Osteocyte (in vitro differentiated cells): ENCODE results near the gene EPB41L2. TPM values are rescaled to one million over a fixed set of nuclear protein-coding genes. Genes with fewer than 3 reads are reported as not detected.
A peak's percentile ranks its signal among the peaks of the same experiment; 100 is the strongest.

ENCODE experiments used
- DNase-seq: peaks from one replicate; pipeline ENCODE4 v3.0.0; 2021; ENCODE audit warnings: mixed read lengths; ENCODE audit not compliant: unreplicated experiment; ENCODE audit errors: extremely low spot score
- H3K27ac Mint-ChIP-seq: one replicate; pipeline ENCODE4 v1.8.0; 2021; ENCODE audit warnings: mild to moderate bottlenecking, mixed read lengths; ENCODE audit not compliant: unreplicated experiment
- H3K27me3 Mint-ChIP-seq: one replicate; pipeline ENCODE4 v1.8.0; 2021; ENCODE audit warnings: mixed read lengths; ENCODE audit not compliant: unreplicated experiment
- H3K36me3 Mint-ChIP-seq: one replicate; pipeline ENCODE4 v1.8.0; 2021; ENCODE audit warnings: mixed read lengths; ENCODE audit not compliant: unreplicated experiment
- H3K4me1 Mint-ChIP-seq: one replicate; pipeline ENCODE4 v1.8.0; 2021; ENCODE audit warnings: mixed read lengths; ENCODE audit not compliant: unreplicated experiment
- H3K4me3 Mint-ChIP-seq: one replicate; pipeline ENCODE4 v1.8.0; 2021; ENCODE audit warnings: mild to moderate bottlenecking, moderate library complexity, mixed read lengths; ENCODE audit not compliant: unreplicated experiment
- H3K9me3 Mint-ChIP-seq: one replicate; pipeline ENCODE4 v1.8.0; 2021; ENCODE audit warnings: mixed read lengths; ENCODE audit not compliant: unreplicated experiment
- CTCF ChIP-seq: fragments of 200-600 bp; sonication (generic); IDR thresholded peaks from 2 replicates; pipeline ENCODE4 v1.5.0; 2021; ENCODE audit warnings: antibody characterized with exemption, mild to moderate bottlenecking, moderate library complexity
- total RNA-seq: library from RNA; stranded (reverse); gene quantifications from 2 replicates; pipeline ENCODE4 v1.2.1, GENCODE V29; 2021

The EPB41L2 gene
- total RNA-seq, 1 donor from 2014 or later: 65.3 TPM

- no peaks in the 10 kb centered on the region for H3K27me3 Mint-ChIP-seq
Observed at GRCh38 chr6:130906736-130907381, 156.2 kb downstream of the EPB41L2 start.

GRCh38 chr6:130903602-130904001, 159.4 kb downstream of the EPB41L2 start:
- Mint-ChIP-seq H3K27ac (no peak overlapping the region), H3K27me3 (no peaks in the 10 kb centered on the region), H3K36me3 (peaks cover 4% of the 10 kb centered on the region), H3K4me1 (peaks cover 35% of the 10 kb centered on the region), H3K4me3 (no peak overlapping the region), H3K9me3 (no peaks in the 10 kb centered on the region)
- no peak for TF ChIP-seq CTCF
- DNase-seq: no peak

More at GRCh38 chr6:130906736-130907381, 156.2 kb downstream of the EPB41L2 start:
- TF ChIP-seq CTCF: no peak
- peaks cover 6% of the 10 kb centered on the region for H3K36me3 Mint-ChIP-seq
- DNase-seq: no peak
- no peak overlapping the region for H3K4me3 Mint-ChIP-seq
- peaks cover 11% of the 10 kb centered on the region for H3K9me3 Mint-ChIP-seq
- H3K4me1 Mint-ChIP-seq: peaks cover 23% of the 10 kb centered on the region
- peak overlapping the region; percentile 64 for H3K27ac Mint-ChIP-seq

- Mint-ChIP-seq H3K36me3 (peaks cover 4% of the 10 kb centered on the region), H3K4me3 (no peak overlapping the region), H3K27ac (no peak overlapping the region), H3K4me1 (peaks cover 29% of the 10 kb centered on the region), H3K9me3 (no peaks in the 10 kb centered on the region), H3K27me3 (no peaks in the 10 kb centered on the region)
- DNase-seq: no peak
- no peak for TF ChIP-seq CTCF
Observed at GRCh38 chr6:130903007-130903406, 160.0 kb downstream of the EPB41L2 start.

- TF ChIP-seq CTCF: no peak
- H3K27ac Mint-ChIP-seq: no peak overlapping the region
- DNase-seq: no peak
- no peaks in the 10 kb centered on the region for H3K9me3 Mint-ChIP-seq
- no peaks in the 10 kb centered on the region for H3K27me3 Mint-ChIP-seq
- peaks cover 8% of the 10 kb centered on the region for H3K36me3 Mint-ChIP-seq
- H3K4me1 Mint-ChIP-seq: peaks cover 12% of the 10 kb centered on the region
- H3K4me3 Mint-ChIP-seq: no peak overlapping the region
Observed at GRCh38 chr6:130900913-130901312, 162.1 kb downstream of the EPB41L2 start.

- no peak for DNase-seq
- TF ChIP-seq CTCF: no peak
- no peak overlapping the region for H3K27ac Mint-ChIP-seq
Observed at GRCh38 chr6:130896249-130896648, 166.8 kb downstream of the EPB41L2 start.

More at GRCh38 chr6:130896249-130896648, 166.8 kb downstream of the EPB41L2 start:
- Mint-ChIP-seq H3K36me3 (peaks cover 16% of the 10 kb centered on the region), H3K9me3 (no peaks in the 10 kb centered on the region), H3K27me3 (no peaks in the 10 kb centered on the region), H3K4me3 (no peak overlapping the region), H3K4me1 (peaks cover 10% of the 10 kb centered on the region)
